Activated T-cell treated with anti-CD3 and anti-CD28 coated beads, Interleukin-2, amount 50 U/mL, for 1 hour (primary cell): ENCODE data around the gene PMIS2.

Source experiments
- DNase-seq: peaks from one replicate; pipeline ENCODE4 v3.0.0-alpha.2; 2020

PMIS2 gene

GRCh38 chr19:35556846-35557538, 29.0 kb upstream of the PMIS2 start:
- DNase-seq = no peak

GRCh38 chr19:35557539-35558399, 28.2 kb upstream of the PMIS2 start:
- peak; percentile 66 for DNase-seq

- DNase-seq = no peak
These were observed 27.3 kb upstream of the PMIS2 start for GRCh38 chr19:35558400-35559280.

GRCh38 chr19:35559281-35559659, 26.7 kb upstream of the PMIS2 start:
- no peak for DNase-seq

GRCh38 chr19:35559781-35560180, 26.2 kb upstream of the PMIS2 start:
- DNase-seq = no peak

- DNase-seq = no peak
These were observed 25.7 kb upstream of the PMIS2 start for GRCh38 chr19:35560271-35560670.

GRCh38 chr19:35560677-35561076, 25.3 kb upstream of the PMIS2 start:
- no peak for DNase-seq

- no peak for DNase-seq
These were observed 24.5 kb upstream of the PMIS2 start for GRCh38 chr19:35561436-35561835.

GRCh38 chr19:35562336-35562735, 23.6 kb upstream of the PMIS2 start:
- DNase-seq = no peak

- no peak for DNase-seq
These were observed 23.2 kb upstream of the PMIS2 start for GRCh38 chr19:35562776-35563175.

GRCh38 chr19:35563207-35563829, 22.7 kb upstream of the PMIS2 start, which contains the start of gene ATP4A:
Gene ATP4A, minus strand, starts transcription at chr19:35563658. Its CDS starts 29 bp downstream, at chr19:35563629.
- no peak for DNase-seq

GRCh38 chr19:35565016-35565856, 20.7 kb upstream of the PMIS2 start:
- no peak for DNase-seq

- no peak for DNase-seq
These were observed 19.2 kb upstream of the PMIS2 start for GRCh38 chr19:35566738-35567137.

GRCh38 chr19:35569281-35569781, 16.6 kb upstream of the PMIS2 start:
- no peak for DNase-seq

- no peak for DNase-seq
These were observed 14.5 kb upstream of the PMIS2 start for GRCh38 chr19:35571406-35571965.

- no peak for DNase-seq
These were observed 8.1 kb upstream of the PMIS2 start for GRCh38 chr19:35577918-35578317.

GRCh38 chr19:35578707-35579106, 7.3 kb upstream of the PMIS2 start:
- DNase-seq = no peak

GRCh38 chr19:35582760-35583159, 3.2 kb upstream of the PMIS2 start:
- DNase-seq = no peak

- no peak for DNase-seq
These were observed 1.3 kb downstream of the PMIS2 start for GRCh38 chr19:35587321-35587720.

GRCh38 chr19:35590875-35591274, 4.9 kb downstream of the PMIS2 start:
- DNase-seq = no peak

- DNase-seq = no peak
These were observed 6.3 kb downstream of the PMIS2 start for GRCh38 chr19:35592226-35592625.
